ENCODE results near the gene COX4I2. TPM values are rescaled to one million over a fixed set of nuclear protein-coding genes. Genes with fewer than 3 reads are reported as not detected.
"Not testable (repeated sequence)": the region's sequence is repeated elsewhere in the genome, so short reads cannot be mapped to it uniquely, and the experiment has no call there.

COX4I2 gene
- polyA plus RNA-seq, 1 donor: 7.0 TPM

DNA sequence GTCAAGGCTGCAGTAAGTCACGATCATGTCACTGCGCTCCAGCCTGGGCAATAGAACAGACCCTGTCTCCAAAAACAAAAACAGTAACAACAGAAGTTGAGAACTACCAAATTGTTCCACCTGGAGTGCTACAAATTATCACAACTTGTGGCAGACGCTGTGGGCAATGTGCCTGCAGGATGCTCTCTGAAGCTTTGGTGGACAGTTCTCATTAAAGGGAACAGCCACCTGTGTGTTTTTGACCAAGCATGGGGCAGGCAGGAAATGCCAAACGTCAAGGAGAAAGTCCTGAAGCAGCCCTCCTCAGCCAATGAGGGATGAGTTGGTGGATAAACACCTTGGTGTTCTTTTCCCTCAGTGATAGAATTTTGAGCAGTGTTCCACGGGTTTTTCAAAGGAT is 15.8 kb downstream of the COX4I2 start:
- DNase-seq (ENCODE audit: low read depth): no peak

DNA sequence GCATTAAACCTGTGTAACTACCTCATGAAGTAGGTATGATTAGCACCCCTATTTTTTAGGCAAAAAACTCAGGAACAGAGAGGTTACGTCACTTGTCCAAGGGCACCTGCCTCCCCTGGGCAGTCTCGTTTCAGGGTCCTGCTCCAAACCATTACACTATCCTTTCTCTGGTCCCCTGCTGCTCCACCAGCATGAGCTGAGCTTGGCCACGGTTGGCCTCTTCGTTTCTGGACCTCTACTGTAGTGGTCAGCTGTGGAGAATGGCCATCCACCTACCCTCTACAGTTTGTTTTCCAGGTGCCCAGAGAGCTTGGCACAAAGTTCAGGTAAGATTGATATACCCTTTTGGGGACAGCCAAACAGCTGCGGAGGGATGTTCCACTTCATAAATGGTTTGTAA is 16.8 kb downstream of the COX4I2 start:
- no peak for DNase-seq (ENCODE audit: low read depth)

DNA sequence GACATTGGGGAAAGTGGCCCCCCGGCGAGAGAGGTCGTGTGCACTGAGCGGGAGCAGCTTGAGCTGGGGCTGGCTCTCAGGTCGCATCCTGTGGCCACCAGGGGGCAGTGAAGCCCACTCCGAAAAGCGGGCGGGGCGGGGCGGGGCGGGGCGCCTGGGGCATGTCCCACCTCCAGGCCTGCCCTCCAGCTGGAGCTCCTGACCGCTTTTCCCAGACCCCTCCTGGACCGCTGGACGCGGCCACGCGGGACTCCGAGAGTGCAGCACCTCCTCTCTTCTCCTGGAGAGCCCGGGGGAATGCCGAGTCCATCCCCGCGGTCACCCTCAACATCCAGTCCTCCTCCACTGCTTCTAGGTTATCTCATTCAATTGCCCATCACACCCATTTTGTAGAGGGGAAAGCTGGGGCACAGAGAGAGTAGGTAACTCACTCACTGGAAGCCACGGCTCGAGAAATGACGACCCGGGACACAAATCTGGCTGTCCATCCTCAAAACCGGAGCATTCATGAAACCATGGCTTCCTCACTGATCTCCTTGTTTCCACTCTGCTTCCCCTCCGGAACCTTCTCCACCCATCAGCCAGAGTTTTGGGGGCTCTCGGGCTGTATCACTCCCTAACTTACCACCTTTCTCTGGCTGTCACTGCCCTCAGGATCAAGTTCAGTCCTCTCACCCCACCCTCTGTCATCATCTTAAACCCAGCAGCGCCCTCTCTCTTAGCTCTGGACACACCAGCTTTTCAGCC is 24.1 kb downstream of the COX4I2 start:
- DNase-seq (ENCODE audit: low read depth): no peak

GRCh38 chr20:31662372-31662854 is 24.7 kb downstream of the COX4I2 start:
- DNase-seq (ENCODE audit: low read depth): no peak

DNA sequence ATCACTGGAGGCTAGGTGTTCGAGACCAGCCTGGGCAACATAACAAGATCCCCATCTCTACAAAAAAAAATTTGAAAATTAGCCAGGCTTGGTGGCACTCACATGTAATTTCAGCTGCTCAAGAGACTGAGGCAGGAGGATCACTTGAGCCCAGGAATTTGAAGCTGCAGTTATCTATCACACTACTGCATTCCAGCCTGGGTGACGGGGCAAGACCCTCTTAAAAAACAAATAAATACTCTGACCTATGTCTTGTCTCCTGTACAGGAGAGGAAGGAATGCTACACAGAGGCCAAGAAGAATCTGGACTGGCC is 25.8 kb downstream of the COX4I2 start:
- DNase-seq (ENCODE audit: low read depth): no peak

DNA sequence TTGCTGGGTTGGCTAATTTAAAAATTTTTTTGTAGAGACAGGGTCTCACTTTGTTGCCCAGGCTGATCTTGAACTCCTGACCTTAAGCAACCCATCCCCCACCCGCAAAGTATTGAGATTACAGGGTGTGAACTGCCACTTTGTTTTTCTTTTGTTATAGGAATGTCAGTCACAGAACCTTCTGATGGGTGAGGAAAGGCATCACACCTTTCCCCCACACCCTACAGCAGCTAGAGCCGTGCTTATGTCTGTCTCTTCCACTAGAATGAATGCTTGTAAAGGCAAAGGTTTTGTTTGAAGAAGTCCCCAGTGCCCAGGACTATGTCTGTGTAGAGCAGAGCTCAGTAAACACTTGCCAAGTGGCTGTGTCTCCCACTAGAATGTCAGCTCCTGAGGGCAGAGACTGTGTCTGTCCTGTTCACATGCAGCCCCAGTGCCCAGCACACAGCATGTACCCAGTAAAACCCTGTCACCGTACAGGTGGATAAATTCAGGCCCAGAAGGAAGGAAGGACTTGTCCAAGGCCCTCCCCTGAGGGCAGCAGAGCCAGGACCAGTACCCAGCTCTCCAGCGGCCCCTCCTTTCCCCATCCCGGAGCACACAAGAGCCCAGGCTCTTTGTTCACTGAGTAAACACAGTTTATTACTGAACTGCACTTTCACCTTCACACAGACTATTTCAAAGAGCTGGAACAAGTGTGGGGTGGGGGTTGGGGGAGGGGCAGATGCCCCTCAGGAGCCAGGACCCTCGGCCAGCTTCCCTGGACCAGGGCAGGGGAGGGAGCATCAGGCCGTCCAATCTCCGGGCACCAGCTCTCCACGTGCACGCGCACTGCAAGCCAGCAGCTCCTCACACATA is 26.4 kb downstream of the COX4I2 start:
- no peak for DNase-seq (ENCODE audit: low read depth)

DNA sequence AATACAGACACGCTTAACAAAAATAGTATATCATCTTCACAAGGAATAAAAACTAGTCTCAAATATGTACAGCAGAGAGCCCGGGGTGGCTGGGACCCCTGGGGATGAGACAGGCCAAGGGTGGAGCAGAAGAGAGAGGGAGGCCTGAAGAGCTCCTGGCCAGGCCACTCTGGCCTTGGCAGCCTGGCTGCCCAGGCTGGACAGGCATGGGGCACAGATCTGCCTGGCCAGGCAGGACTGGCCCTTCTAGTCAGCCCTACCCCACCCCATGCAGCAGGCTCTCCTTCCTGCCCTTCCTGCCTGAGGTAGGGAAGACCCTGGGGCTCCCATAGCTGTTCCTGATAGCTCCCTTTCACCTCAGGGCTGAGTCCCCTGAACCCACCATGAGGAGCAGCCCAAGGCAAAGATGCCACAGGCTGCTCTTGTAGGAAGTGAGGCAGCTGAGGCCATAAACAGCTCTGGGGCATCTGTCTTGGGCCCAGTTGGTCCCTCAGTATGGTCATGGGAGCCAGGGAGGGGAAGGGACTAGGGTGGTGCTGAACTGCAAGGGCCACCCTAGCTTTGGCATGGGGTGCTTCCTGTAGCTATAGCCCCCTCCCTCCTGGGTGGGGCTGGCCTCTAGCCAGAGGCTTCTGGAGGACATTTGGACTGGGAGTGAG is 27.1 kb downstream of the COX4I2 start:
- no peak for DNase-seq (ENCODE audit: low read depth)

DNA sequence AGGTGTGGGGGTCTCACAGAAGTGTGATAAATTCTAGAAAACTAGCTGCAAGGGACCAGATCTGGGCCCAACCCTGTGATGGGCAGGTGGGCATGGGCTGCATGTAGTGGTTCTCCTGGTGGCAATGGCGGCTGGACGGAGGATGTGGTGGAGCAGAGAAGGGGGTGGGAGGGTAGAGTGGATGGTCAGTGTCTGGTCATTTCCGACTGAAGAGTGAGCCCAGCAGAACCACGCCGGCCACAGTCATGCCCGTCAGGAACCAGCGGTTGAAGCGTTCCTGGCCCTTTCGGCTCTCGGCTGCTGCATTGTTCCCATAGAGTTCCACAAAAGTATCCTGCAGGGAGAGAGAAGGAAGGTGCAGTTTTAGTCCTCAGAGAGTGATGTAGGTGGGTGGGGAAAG is 28.0 kb downstream of the COX4I2 start:
- DNase-seq (ENCODE audit: low read depth): no peak

- DNase-seq (ENCODE audit: low read depth): no peak
Observed at GRCh38 chr20:31666258-31667042, 28.7 kb downstream of the COX4I2 start.

DNA sequence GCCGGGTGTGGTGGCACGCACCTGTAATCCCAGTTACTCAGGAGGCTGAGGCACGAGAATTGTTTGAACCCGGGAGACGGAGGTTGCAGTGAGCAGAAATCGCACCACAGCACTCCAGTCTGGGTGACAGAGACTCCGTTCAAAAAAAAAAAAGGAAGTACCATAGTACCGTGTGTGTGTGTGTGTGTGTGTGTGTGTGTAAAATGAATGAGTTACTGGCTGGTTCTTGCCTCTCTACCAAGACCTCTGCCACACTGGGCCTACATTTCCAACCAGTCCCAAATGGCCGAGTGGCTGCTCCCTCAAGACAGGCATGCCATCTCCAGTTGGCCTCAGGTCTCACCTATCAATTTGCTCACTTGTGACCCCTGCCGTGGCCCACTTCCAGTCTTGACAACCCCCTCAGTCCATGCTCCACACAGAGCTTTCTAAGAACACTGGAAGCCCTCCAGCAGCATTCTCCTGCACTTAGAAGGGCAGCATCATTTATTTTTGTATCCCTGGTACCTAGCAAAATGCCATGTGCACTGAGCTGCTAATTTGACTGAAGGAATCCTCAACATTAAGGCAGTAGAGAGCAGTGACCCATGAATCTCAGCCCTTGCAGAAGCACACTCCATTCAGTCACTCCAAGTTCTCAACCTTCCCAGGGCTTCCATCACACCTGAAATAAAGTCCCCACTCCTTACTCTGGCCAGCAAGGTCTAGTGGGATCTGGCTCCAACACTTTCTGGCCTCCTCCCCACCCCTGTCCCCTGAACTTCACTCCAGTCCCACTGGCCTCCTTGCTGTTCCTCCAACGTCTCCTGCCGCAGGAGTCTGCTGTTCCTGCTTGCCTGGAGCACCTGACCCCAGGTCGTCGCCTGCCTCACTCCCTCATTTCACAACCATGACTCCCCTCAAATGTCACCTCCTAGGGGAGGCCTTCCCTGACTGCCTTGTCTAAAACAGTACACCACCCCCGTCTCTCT is 29.9 kb downstream of the COX4I2 start:
- DNase-seq (ENCODE audit: low read depth): no peak

DNA sequence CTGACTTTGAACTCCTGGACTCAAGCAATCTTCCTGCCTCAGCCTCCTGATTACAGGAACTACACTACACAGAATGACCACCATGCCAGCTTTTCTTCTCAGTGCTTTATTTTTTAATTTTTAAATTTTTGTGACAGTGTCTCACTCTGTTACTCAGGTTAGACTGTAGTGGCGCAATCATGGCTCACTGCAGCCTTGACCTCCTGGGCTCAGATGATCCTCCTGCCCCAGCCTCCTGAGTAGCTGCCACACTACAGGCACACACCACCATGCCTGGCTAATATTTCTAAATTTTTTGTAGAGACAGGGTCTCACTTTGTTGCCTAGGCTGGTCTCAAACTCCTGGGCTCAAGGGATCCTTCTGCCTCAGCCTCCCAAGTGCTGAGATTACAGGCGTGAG is 31.2 kb downstream of the COX4I2 start:
- DNase-seq (ENCODE audit: low read depth): not testable (repeated sequence)

DNA sequence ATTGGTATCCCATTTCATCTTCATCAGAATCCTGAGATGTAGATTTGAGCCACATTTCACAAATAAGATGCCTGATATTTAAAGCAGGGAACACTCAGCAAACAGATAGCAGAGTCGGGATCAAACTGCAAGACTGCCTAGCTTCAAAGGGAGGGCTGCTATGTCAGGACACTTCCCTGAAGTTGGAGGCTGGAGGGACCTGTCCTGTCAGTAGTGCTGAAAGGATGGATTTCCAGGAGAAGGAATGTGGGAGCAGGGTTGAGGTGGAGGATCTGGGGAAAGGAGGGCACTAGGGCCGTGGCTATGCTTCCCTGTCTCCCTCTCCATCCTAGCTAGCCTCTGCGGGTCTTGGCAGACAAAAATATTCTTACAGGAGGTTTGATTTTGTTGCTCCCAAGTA is 32.2 kb downstream of the COX4I2 start:
- DNase-seq (ENCODE audit: low read depth): no peak

DNA sequence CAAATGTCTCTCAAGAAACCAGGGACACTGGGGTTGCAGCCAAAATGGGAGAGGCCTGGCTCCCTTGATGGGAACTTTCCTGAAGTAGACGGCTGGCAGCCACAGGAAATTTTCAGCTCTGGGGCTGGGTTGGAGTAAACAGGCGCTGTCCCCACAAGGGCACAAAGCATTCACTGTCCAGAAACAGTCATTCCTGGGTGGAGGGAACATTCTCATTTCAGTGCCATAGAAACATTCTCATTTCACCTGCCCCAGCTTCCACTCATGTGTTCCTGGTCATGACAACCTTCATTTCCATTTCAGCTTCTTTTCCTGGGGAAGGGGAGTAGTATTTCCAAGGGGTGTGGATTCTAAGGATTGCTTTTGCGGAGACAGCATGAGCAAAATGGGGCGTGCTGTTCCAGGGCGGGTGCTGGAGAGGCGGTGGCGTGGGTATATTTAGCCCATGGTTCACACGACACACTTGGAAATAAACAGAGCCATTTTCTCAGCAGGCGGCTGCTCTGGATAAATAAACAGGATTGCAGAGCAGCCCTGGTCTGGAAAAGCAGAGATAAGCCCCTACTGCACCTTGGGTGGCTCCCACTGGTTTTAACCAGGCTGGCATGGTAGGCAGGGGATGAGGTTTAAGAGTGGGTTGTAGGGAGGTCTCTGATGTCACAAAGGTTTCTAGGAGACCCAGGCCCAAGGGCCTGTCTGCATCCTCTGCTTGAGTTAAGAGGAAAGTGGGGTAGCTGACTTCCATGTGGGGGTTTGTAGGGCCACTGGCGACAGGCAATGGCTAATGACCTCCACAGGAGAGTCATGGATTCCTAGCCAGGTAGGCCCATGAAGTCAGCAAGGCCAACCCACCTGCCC is 32.9 kb downstream of the COX4I2 start:
- no peak for DNase-seq (ENCODE audit: low read depth)

DNA sequence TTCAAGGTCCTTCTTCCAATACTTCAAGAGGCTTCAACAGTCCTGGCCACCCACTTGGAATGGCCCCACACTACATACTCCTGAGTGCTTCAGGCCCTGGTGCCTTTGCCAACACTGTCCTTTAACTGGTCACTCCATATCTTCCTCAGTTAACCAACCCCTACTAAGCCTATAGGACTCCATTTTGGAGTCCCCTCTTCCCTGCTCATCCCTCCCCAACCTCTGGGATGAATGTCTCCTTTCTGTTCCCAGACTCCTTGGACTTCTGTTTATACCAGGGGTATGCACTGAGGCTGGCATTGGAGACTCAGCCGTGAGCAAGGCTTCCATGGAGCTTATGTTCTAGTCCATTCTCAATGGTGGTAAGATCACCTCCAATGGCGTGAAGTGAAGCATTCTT is 33.6 kb downstream of the COX4I2 start:
- DNase-seq (ENCODE audit: low read depth): no peak

- DNase-seq (ENCODE audit: low read depth): no peak
Observed at GRCh38 chr20:31673435-31673834, 35.7 kb downstream of the COX4I2 start.

GRCh38 chr20:31673943-31674463 is 36.3 kb downstream of the COX4I2 start:
- no peak for DNase-seq (ENCODE audit: low read depth)

DNA sequence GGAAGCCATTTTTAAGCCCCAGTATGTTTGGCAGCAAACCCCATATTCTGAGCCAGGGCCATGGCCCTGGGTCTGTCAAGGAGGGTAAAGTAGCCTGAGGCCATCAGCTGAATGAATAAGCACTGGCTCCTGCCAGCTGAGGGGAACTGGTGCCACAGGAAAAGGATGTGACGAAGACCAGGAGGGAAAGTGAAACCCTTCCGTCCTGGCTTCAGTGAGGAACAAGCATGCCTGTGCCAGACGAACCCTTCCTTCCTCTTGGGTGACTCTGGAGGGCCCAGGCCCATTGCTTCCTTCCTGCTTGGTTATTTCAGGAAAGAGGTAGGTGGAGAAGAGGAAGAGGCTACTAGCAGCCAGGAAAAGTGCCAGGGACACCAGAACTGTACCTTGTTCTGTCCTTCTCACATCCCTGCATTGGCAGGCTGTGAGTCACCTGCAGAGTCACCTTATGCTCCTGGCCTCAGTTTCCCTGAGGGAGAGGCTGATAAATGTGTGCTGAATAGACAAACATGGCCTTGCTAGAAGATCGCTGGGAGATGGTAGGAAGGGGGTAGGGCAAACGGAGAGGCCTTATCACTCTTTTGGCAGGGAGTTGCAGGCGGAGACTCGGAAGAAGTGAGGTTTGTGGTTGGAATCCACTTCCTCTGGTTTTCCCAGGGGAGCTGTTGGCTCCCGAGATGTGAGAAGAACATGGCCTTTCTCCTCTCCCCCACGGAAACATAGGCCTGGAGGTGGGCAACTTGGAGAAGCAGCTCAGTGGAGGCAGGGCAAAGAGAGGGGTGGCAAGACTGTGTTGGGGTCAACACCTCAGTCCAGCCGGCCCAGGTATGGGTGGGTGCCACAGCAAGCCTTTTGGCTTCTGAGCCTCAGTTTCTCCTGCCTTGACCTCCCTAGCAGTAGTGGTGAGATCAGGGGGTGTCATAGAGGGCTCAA is 37.4 kb downstream of the COX4I2 start:
- DNase-seq (ENCODE audit: low read depth): no peak

Measured in forelimb muscle (tissue), 1 donor.